Activated naive CD4-positive, alpha-beta T cell treated with anti-CD3 and anti-CD28 coated beads, Interleukin-2, amount 10 ng/mL, durations not matched to agents 7 days and 5 days (primary cell): ENCODE measurements around the gene TCEA3.

ENCODE experiments used
- CTCF ChIA-PET: fragments of 350-600 bp; sonication (Branson Sonifier 250); formaldehyde crosslinking; loops from one replicate; lab custom pipeline; 2021; ENCODE audit warnings: antibody characterized with exemption; lab: Charles Lee
- DNase-seq: peaks from one replicate; pipeline ENCODE4 v3.0.0-alpha.2; 2020
- H3K27ac Mint-ChIP-seq: one replicate; pipeline ENCODE4 v1.8.0; 2021; ENCODE audit warnings: mild to moderate bottlenecking, moderate library complexity, mixed read lengths
- H3K27me3 Mint-ChIP-seq: one replicate; pipeline ENCODE4 v1.8.0; 2021; ENCODE audit warnings: mild to moderate bottlenecking, mixed read lengths
- H3K36me3 Mint-ChIP-seq: one replicate; pipeline ENCODE4 v1.8.0; 2021; ENCODE audit warnings: mixed read lengths
- H3K4me1 Mint-ChIP-seq: one replicate; pipeline ENCODE4 v1.8.0; 2021; ENCODE audit warnings: mixed read lengths
- H3K4me3 Mint-ChIP-seq: one replicate; pipeline ENCODE4 v1.8.0; 2021; ENCODE audit warnings: mild to moderate bottlenecking, moderate library complexity, mixed read lengths
- H3K9me3 Mint-ChIP-seq: one replicate; pipeline ENCODE4 v1.8.0; 2021; ENCODE audit warnings: mixed read lengths

Gene TCEA3

DNA sequence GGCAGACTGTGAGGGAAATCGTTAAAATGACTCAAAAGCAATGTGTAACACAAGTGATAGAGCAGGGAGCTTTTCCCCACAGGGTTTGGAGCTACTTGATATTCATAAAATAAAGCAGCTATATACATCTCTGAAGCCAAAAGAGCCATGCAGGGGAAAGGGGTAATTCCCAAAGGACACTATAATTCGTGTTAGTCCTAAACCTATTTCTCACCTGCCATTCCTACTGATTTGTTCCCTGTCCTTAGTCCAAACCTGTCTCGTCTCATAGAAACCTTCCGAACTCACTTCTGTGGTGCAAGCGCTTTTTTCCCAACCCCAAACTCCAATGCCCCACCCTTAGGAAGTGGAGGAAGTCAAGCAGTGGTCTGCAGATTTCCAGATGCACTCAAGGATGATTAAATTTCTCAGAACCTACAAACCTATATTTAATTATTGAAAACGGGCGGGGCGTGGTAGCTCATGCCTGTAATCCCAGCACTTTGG is 79.5 kb downstream of the TCEA3 start:
- no peaks in the 10 kb centered on the region for H3K9me3 Mint-ChIP-seq
- H3K4me3 Mint-ChIP-seq, result peak overlapping the region; percentile 94
- CTCF ChIA-PET, result interaction anchor here (1.0 to 1.3 kb wide), 3 partner anchors 23 to 58 kb away, joined by 4 to 6 read pairs (median 6); no protein-coding TSS in a partner anchor
- peaks cover 4% of the 10 kb centered on the region for H3K27me3 Mint-ChIP-seq
- H3K4me1 Mint-ChIP-seq, result peaks cover 33% of the 10 kb centered on the region
- peak overlapping the region; percentile 95 for H3K27ac Mint-ChIP-seq
- H3K36me3 Mint-ChIP-seq, result peaks cover 16% of the 10 kb centered on the region
- DNase-seq, result no peak

DNA sequence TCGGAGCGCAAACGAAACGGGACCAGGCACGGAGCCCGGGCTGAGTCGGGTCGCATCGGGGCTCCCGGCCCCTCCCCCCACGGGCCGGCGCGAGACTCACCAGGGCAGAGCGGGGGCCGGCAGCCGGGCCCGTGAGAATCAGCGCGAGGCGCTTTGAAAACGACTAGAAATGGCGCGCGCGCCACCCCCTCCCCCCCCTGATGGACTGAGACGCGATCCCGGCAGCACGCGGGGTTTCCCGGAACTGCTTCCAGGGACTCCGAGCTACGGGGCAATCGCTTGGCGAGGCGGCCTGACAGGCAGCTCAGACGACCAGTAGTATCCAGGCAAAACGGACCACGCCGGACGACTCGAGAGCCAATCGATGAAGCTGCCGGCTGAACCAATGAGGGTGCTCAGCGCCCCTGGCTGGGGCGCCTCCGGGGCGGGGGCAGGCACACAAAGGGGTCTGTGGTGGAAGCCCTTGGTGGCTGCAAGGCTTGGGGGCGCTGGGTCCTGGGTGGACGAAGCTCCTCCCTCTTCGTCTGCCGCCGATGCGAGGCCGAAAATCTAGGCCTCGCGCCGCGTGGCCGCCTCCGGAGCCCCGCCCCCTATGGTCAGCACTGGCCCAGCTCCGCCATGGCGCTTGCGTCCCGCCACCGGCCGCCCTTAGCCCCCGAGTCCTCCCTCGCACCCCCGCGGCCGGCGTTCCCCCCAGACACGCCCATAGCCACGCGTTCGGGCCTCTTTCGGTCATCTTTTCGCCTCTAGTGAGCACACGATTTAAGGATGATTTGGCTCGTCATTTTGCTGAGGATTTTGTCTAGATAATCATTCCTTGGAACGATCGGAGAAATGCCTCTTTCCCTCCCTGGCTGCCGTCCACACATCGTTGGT is 80.2 kb downstream of the TCEA3 start, which contains the start of gene HNRNPR:
Gene HNRNPR, minus strand, starts transcription at position 174 of the 876 bp plus-strand sequence. CDS start 3,276 bp downstream, outside the sequence.
- H3K36me3 Mint-ChIP-seq, result peaks cover 21% of the 10 kb centered on the region
- H3K4me1 Mint-ChIP-seq, result peaks cover 39% of the 10 kb centered on the region
- H3K27me3 Mint-ChIP-seq, result peaks cover 4% of the 10 kb centered on the region
- peak; percentile 100 for DNase-seq
- CTCF ChIA-PET, result interaction anchor here (1.1 to 1.3 kb wide), 2 partner anchors 24 to 59 kb away, joined by 6 read pairs; no protein-coding TSS in a partner anchor
- peak within 1 kb of the TSS; percentile 95 for H3K27ac Mint-ChIP-seq
- no peaks in the 10 kb centered on the region for H3K9me3 Mint-ChIP-seq
- peak within 1 kb of the TSS; percentile 94 for H3K4me3 Mint-ChIP-seq

DNA sequence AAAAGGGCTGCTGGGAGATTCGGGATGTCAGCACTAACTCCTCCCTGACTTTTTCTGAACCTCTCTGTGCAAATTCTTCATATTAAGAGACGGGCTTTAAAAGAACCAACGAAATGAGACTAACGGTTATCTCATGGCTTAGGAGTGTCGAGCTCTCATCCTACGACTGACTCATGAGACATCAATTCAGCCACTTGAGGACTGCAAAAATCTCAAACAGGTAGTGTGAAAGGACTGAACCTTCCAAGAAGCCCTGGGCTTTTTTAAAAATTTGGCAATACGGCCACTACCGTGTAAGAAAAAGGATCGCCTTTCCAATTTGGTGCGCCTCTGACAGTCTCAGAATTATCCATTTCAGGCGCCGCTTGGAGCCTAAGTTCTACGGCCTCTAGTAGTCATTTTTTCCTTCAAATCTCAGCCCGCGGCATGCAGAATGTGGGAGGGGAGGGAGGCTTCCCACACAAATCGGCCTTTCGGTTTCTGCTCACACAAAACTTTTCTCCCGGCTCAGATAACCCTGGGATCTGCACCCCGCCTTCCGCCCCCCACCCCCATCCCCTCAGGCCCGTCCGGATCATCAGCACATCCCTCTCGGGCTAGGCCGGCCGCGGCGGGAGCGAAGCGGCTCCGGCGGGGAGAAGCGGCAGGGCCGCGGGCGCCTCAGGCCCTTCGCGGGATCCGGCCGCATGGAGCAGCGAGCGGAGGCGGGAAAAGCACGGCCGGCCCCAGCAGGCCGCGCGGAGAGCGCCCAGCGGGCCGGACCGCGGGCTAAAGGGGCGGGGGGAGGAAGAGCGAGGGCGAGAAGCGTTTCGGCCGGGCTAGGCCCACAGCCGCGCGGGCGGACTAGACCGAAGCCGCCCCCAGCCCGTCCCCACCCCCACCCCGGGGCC is 81.1 kb downstream of the TCEA3 start:
- Mint-ChIP-seq H3K36me3 (peaks cover 27% of the 10 kb centered on the region), H3K4me3 (peak overlapping the region; percentile 82), H3K4me1 (peaks cover 46% of the 10 kb centered on the region), H3K27me3 (peaks cover 1% of the 10 kb centered on the region), H3K9me3 (no peaks in the 10 kb centered on the region), H3K27ac (peak overlapping the region; percentile 95)
- CTCF ChIA-PET, result interaction anchor here (1.1 to 1.3 kb wide), 2 partner anchors 25 to 60 kb away, joined by 6 read pairs; no protein-coding TSS in a partner anchor
- peak; percentile 56 for DNase-seq

DNA sequence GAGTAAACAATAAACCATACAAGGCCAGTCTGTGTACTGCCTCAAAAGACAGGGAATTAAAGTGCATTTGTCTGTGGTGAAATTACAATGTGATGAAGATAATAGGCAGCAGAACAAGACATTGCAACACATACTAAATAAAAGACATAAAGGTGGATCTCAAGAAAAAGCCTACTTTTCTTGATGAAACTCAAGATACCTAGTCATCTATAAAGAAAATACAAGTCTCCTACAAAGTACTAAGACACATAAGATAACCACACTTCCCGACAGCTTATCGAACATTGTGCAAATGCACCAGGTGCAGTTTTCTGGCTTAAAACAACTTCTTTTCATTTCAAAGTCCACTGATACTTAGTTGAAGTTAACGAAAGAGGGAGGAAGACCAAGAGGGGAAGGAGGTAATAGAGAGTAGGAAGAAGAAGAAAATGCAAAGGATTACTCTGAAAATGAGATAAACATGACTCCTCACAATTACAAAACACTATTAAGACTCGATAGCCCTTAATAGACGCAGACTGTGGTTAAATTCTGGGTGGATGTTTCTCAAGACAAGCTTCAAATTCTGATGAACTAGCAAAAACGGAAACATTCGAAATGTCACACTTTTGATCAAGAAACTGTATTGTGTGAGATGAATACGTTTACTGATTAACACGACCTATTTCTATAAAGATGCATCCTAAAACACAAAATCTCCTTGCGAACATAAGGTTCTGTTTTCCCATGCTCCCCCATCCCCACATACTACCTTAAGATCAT is 82.4 kb downstream of the TCEA3 start:
- DNase-seq, result no peak
- Mint-ChIP-seq H3K27me3 (no peaks in the 10 kb centered on the region), H3K27ac (peak overlapping the region; percentile 95), H3K4me1 (peaks cover 57% of the 10 kb centered on the region), H3K36me3 (peaks cover 38% of the 10 kb centered on the region), H3K4me3 (peak overlapping the region; percentile 82), H3K9me3 (no peaks in the 10 kb centered on the region)
- CTCF ChIA-PET, result interaction anchor here (1.1 kb wide), 1 partner anchor 26 kb away, joined by 3 read pairs; no protein-coding TSS in a partner anchor

DNA sequence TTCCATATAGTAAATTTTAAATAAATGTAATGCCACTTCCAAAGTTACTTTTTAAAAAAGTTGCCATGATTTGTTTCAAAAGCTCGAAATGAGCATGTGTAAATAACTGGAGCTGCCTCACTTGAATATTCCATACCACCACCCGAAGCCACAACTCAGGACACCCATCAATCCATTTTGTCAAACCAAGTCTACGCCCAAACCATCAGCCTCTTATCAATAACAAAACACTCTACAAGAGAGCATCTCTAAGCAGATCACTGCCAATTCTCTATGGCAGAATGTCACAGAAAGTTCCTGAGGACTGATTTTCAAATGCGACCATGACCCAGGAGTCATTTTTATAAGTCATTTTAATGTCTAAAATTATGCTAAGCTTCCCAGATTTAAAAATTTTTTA is 84.9 kb downstream of the TCEA3 start:
- H3K27me3 Mint-ChIP-seq, result no peaks in the 10 kb centered on the region
- DNase-seq, result no peak
- no peak overlapping the region for H3K27ac Mint-ChIP-seq
- peaks cover 54% of the 10 kb centered on the region for H3K4me1 Mint-ChIP-seq
- H3K9me3 Mint-ChIP-seq, result no peaks in the 10 kb centered on the region
- H3K36me3 Mint-ChIP-seq, result peaks cover 51% of the 10 kb centered on the region
- CTCF ChIA-PET, result interaction anchor here (1.5 to 1.8 kb wide), 3 partner anchors 20 to 83 kb away, joined by 3 to 4 read pairs (median 4); no protein-coding TSS in a partner anchor
- H3K4me3 Mint-ChIP-seq, result no peak overlapping the region

DNA sequence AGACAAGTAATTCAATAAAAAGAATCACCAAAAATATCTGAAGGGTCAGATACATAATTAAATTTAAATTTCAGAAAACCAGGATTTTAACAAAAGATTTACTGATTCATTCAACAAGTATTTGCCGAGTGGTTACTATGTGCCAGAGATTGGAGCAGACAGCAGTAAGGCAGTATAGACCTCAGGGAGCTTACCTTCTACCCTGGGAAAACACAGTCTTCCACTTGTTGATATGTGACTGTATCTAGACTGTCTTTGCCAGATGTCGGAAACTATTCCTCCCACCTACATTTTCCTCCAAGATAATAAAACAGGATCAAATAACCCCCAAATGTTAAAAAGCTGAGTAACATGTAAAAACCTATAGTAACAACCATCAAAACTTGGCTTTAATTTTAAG is 86.7 kb downstream of the TCEA3 start:
- Mint-ChIP-seq H3K4me3 (no peak overlapping the region), H3K9me3 (no peaks in the 10 kb centered on the region), H3K36me3 (peaks cover 66% of the 10 kb centered on the region), H3K27ac (no peak overlapping the region), H3K4me1 (peaks cover 56% of the 10 kb centered on the region), H3K27me3 (no peaks in the 10 kb centered on the region)
- CTCF ChIA-PET, result no interaction called here
- no peak for DNase-seq

DNA sequence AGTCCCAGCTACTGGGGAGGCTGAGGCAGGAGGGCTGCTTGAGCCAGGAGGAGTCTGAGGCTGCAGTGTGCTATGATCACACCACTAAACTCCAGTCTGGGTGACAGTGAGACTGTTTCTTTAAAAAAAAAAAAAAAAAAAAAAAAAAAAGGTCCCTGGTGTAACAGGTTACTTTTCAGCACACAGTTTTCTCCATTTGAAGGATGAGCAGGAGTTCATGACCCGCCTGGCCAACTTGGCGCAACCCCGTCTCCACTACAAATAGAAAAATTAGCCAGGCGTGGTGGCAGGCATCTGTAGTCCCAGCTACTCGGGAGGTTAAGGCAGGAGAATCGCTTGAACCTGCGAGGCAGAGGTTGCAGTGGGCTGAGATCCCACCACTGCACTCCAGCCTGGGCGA is 92.8 kb downstream of the TCEA3 start:
- H3K27me3 Mint-ChIP-seq, result no peaks in the 10 kb centered on the region
- H3K9me3 Mint-ChIP-seq, result no peaks in the 10 kb centered on the region
- peaks cover 65% of the 10 kb centered on the region for H3K36me3 Mint-ChIP-seq
- CTCF ChIA-PET, result no interaction called here
- H3K4me1 Mint-ChIP-seq, result peaks cover 15% of the 10 kb centered on the region
- H3K4me3 Mint-ChIP-seq, result no peak overlapping the region
- no peak for DNase-seq
- H3K27ac Mint-ChIP-seq, result no peak overlapping the region
